HFFc6 (cell line): ENCODE measurements around the gene DPYD. TPM values are rescaled to one million over a fixed set of nuclear protein-coding genes. Genes with fewer than 3 reads are reported as not detected.
A peak's percentile ranks its signal among the peaks of the same experiment; 100 is the strongest.

Experiments used
- DNase-seq: peaks from one replicate; pipeline ENCODE4 v3.0.0-alpha.2; 2018
- H3K27ac Mint-ChIP-seq: 2 replicates; pipeline ENCODE4 v1.8.0; 2020; ENCODE audit warnings: mild to moderate bottlenecking, mixed read lengths
- H3K27me3 Mint-ChIP-seq: 2 replicates; pipeline ENCODE4 v1.8.0; 2021; ENCODE audit warnings: mild to moderate bottlenecking, moderate library complexity, mixed read lengths; ENCODE audit not compliant: insufficient read depth
- H3K36me3 Mint-ChIP-seq: 2 replicates; pipeline ENCODE4 v1.8.0; 2021; ENCODE audit warnings: low read depth, mixed read lengths
- H3K4me1 Mint-ChIP-seq: 2 replicates; pipeline ENCODE4 v1.8.0; 2020; ENCODE audit warnings: low read depth, mixed read lengths
- H3K4me3 Mint-ChIP-seq: 2 replicates; pipeline ENCODE4 v1.8.0; 2020; ENCODE audit warnings: mild to moderate bottlenecking, moderate library complexity, mixed read lengths
- H3K9me3 Mint-ChIP-seq: 2 replicates; pipeline ENCODE4 v1.8.0; 2020; ENCODE audit warnings: mild to moderate bottlenecking, mixed read lengths
- long read RNA-seq: library from polyadenylated mRNA; unstranded; transcript quantifications from one replicate; pipeline ENCODE4 v2.0.0, GENCODE V29; 2019
- total RNA-seq, 6 experiments: library from RNA; stranded (reverse); fragmentation: NEBNext Ultra II Directional; extraction: Animal tissue kit (Norgen Biotek cat#: 25700); gene quantifications; 2 replicates in 1 of 6; 3 replicates in 5 of 6; pipeline ENCODE4 v1.2.3, GENCODE V29; 2021
- TF ChIP-seq, protein P1 (sequence below): fragments of 200-600 bp; sonication (generic); IDR thresholded peaks from 2 replicates; pipeline ENCODE4 v1.5.0; 2021; ENCODE audit warnings: antibody characterized with exemption, mild to moderate bottlenecking

The DPYD gene
- 10 to 100 TPM; 37.0 to 77.8 (median 67.9) TPM for total RNA-seq
- long read RNA-seq, full-length matches to known transcripts, result 22 of 48 reads
- long read RNA-seq, partial matches to known transcripts, result 5 of 48 reads
- long read RNA-seq, other reads (novel, unspliced or antisense), result 21 of 48 reads

GRCh38 chr1:97920832-97921571, at the start of gene DPYD:
Gene DPYD (minus strand): TSS chr1:97921034. CDS start chr1:97920922, 112 bp downstream.
- H3K27ac Mint-ChIP-seq, result peak within 1 kb of the TSS; percentile 79
- DNase-seq, result peak; percentile 88
- TF ChIP-seq, protein P1, sequence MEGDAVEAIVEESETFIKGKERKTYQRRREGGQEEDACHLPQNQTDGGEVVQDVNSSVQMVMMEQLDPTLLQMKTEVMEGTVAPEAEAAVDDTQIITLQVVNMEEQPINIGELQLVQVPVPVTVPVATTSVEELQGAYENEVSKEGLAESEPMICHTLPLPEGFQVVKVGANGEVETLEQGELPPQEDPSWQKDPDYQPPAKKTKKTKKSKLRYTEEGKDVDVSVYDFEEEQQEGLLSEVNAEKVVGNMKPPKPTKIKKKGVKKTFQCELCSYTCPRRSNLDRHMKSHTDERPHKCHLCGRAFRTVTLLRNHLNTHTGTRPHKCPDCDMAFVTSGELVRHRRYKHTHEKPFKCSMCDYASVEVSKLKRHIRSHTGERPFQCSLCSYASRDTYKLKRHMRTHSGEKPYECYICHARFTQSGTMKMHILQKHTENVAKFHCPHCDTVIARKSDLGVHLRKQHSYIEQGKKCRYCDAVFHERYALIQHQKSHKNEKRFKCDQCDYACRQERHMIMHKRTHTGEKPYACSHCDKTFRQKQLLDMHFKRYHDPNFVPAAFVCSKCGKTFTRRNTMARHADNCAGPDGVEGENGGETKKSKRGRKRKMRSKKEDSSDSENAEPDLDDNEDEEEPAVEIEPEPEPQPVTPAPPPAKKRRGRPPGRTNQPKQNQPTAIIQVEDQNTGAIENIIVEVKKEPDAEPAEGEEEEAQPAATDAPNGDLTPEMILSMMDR, result no peak
- H3K36me3 Mint-ChIP-seq, result peaks cover 8% of the 10 kb centered on the region
- H3K9me3 Mint-ChIP-seq, result no peaks in the 10 kb centered on the region
- H3K4me1 Mint-ChIP-seq, result peaks cover 62% of the 10 kb centered on the region
- peak within 1 kb of the TSS; percentile 98 for H3K4me3 Mint-ChIP-seq
- H3K27me3 Mint-ChIP-seq, result no peaks in the 10 kb centered on the region

GRCh38 chr1:97960470-97960869, 39.6 kb upstream of the DPYD start:
- H3K27ac Mint-ChIP-seq, result no peak overlapping the region
- H3K4me3 Mint-ChIP-seq, result no peak overlapping the region
- H3K27me3 Mint-ChIP-seq, result no peaks in the 10 kb centered on the region; the same call in 1 of the 2 replicates
- TF ChIP-seq, protein P1, result no peak
- peaks cover 11% of the 10 kb centered on the region; the same call in 1 of the 2 replicates for H3K36me3 Mint-ChIP-seq
- DNase-seq, result no peak
- no peaks in the 10 kb centered on the region for H3K9me3 Mint-ChIP-seq
- H3K4me1 Mint-ChIP-seq, result peaks cover 3% of the 10 kb centered on the region; the same call in 1 of the 2 replicates

DNA sequence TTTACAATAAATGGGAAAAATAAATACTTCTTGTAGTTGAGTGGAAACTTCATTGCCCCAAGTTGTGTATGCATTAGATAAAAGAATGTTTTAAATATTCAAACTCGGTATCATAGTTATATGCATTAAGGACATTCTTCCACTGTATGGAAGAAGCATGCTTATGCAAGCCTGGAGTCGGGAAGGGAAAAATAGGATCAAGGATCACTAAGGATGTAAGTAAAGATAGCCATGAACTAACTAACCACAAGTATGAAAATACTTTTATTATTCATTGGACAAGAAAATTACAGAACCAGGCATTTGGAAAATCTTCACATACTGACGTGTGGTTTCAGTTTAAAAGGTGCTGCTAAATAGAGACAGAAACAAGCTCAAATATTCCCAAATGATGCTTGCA, 26.9 kb upstream of the DPYD start:
- H3K9me3 Mint-ChIP-seq, result no peaks in the 10 kb centered on the region
- TF ChIP-seq, protein P1, result no peak
- H3K27me3 Mint-ChIP-seq, result no peaks in the 10 kb centered on the region; the same call in 1 of the 2 replicates
- H3K4me3 Mint-ChIP-seq, result peak overlapping the region; percentile 70
- H3K4me1 Mint-ChIP-seq, result peaks cover 47% of the 10 kb centered on the region
- H3K27ac Mint-ChIP-seq, result peak overlapping the region; percentile 34
- DNase-seq, result peak; percentile 10
- H3K36me3 Mint-ChIP-seq, result no peaks in the 10 kb centered on the region

DNA sequence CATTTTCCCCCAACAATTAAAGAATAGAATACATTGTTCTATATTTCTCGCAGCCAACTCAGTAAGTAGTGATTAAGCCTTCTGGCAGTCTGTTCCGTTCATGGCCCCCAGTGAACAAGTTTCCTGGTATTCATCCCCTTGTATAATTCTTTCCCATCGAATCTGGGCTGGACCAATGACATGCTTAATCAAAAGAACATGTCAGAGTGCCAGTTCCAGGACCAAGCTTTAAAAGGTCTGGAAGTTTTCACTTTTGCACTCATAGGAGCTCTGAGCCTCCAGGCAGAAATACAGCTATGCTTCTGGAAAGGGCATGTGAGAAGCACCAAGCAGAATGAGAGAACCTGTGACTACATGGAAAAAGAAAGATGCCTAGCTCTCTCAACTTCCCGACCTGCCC, 22.5 kb upstream of the DPYD start:
- DNase-seq, result peak; percentile 83
- no peaks in the 10 kb centered on the region for H3K9me3 Mint-ChIP-seq
- TF ChIP-seq, protein P1, result no peak
- H3K4me3 Mint-ChIP-seq, result peak overlapping the region; percentile 83
- H3K4me1 Mint-ChIP-seq, result peaks cover 75% of the 10 kb centered on the region
- peak overlapping the region; percentile 84 for H3K27ac Mint-ChIP-seq
- H3K36me3 Mint-ChIP-seq, result peaks cover 8% of the 10 kb centered on the region; the same call in 1 of the 2 replicates
- H3K27me3 Mint-ChIP-seq, result no peaks in the 10 kb centered on the region; the same call in 1 of the 2 replicates

GRCh38 chr1:97942161-97943123, 21.6 kb upstream of the DPYD start:
- peak overlapping the region; percentile 83 for H3K4me3 Mint-ChIP-seq
- TF ChIP-seq, protein P1, result no peak
- peaks cover 8% of the 10 kb centered on the region; the same call in 1 of the 2 replicates for H3K36me3 Mint-ChIP-seq
- H3K27me3 Mint-ChIP-seq, result no peaks in the 10 kb centered on the region; the same call in 1 of the 2 replicates
- H3K4me1 Mint-ChIP-seq, result peaks cover 75% of the 10 kb centered on the region
- peak overlapping the region; percentile 84 for H3K27ac Mint-ChIP-seq
- no peaks in the 10 kb centered on the region for H3K9me3 Mint-ChIP-seq
- DNase-seq, result no peak
